K562 (cell line): ENCODE measurements around the gene MALAT1. TPM values are rescaled to one million over a fixed set of nuclear protein-coding genes. Genes with fewer than 3 reads are reported as not detected.

Source experiments
- EP400 ChIP-seq: fragments of 450-650 bp; IDR thresholded peaks from 2 replicates; pipeline ENCODE4 v1.6.1; 2017; ENCODE audit warnings: antibody characterized with exemption, mild to moderate bottlenecking, moderate library complexity
- ESRRB ChIP-seq: fragments of 250-450 bp; sonication (Bioruptor Pico); IDR thresholded peaks from 2 replicates; pipeline ENCODE4 v1.5.0; 2020; ENCODE audit warnings: mild to moderate bottlenecking, moderate library complexity, borderline replicate concordance
- HMG20B ChIP-seq: fragments of 250-450 bp; sonication (Bioruptor Pico); IDR thresholded peaks from 2 replicates; pipeline ENCODE4 v1.5.0; 2021; ENCODE audit warnings: mild to moderate bottlenecking
- MYBL2 ChIP-seq, 2 experiments: fragments of 450-650 bp in 1 of 2; sonication (generic) in 1 of 2; formaldehyde crosslinking in 1 of 2; IDR thresholded peaks; 2 replicates each; pipeline versions ENCODE4 v1.6.1 to v1.8.1; 2017 to 2022; ENCODE audit warnings: borderline replicate concordance in 1 of 2, inconsistent platforms in 1 of 2, low read depth in 1 of 2, mild to moderate bottlenecking in 1 of 2, missing genetic modification reagents in 1 of 2, moderate library complexity in 1 of 2
- NELFE ChIP-seq: IDR thresholded peaks from 2 replicates; pipeline ENCODE4 v1.6.1; 2011; ENCODE audit warnings: mild to moderate bottlenecking; ENCODE audit not compliant: insufficient read depth, insufficient read length
- PML ChIP-seq: IDR thresholded peaks from 2 replicates; pipeline ENCODE4 v1.6.1; 2012; ENCODE audit warnings: low read length, inconsistent platforms
- ZBTB7A ChIP-seq: IDR thresholded peaks from 2 replicates; pipeline ENCODE4 v1.6.1; 2011; ENCODE audit warnings: low read depth, mild to moderate bottlenecking, low read length, moderate library complexity, borderline replicate concordance; ENCODE audit not compliant: control insufficient read depth
- ZNF431 ChIP-seq: sonication (generic); formaldehyde crosslinking; IDR thresholded peaks from 2 replicates; pipeline ENCODE4 v1.8.0; 2022; ENCODE audit warnings: mild to moderate bottlenecking, missing genetic modification reagents
- polyA plus RNA-seq, 8 experiments: library from polyadenylated mRNA; depleted of rRNA in 4 of 8; stranded (reverse) in 5 of 8; unstranded in 3 of 8; fragments of >200 nt; fragmentation: Nextera tagmentation in 2 of 8; fragmentation: Illumina TruSeq in 1 of 8; extraction: Ambion mirVana in 2 of 8; extraction: Trizol in 1 of 8; gene quantifications; 2 replicates each; pipeline versions ENCODE4 v1.2.1 to v1.2.3, GENCODE V29; 2011 to 2014; ENCODE audit warnings: inconsistent platforms in 1 of 8, missing spikeins in 1 of 8
- total RNA-seq, 7 experiments: library from RNA; depleted of rRNA in 6 of 7; stranded (reverse); fragments of >200 nt in 6 of 7; fragmentation: Illumina TruSeq in 2 of 7; extraction: Trizol in 2 of 7; gene quantifications; 2 replicates each; pipeline versions ENCODE4 v1.2.1 to v1.2.3, GENCODE V29; 2011 to 2021; ENCODE audit warnings: low replicate concordance in 1 of 7
- TF ChIP-seq, protein P1 (sequence below), 2 experiments: fragments of 450-650 bp in 1 of 2; sonication (generic) in 1 of 2; formaldehyde crosslinking; conservative IDR thresholded peaks; 2 replicates each; pipeline versions ENCODE4 v1.4.0 to v1.8.1; 2020 to 2022; ENCODE audit warnings: mild to moderate bottlenecking in 1 of 2, missing genetic modification reagents in 1 of 2
- TF ChIP-seq, protein P2 (sequence below): IDR thresholded peaks from 2 replicates; pipeline ENCODE4 v1.6.1; 2014; ENCODE audit warnings: antibody characterized with exemption
- TF ChIP-seq, protein P3 (sequence below): fragments of 450-650 bp; formaldehyde crosslinking; conservative IDR thresholded peaks from 2 replicates; pipeline ENCODE4 v1.4.0; 2022; ENCODE audit warnings: mild to moderate bottlenecking, missing genetic modification characterization
- TF ChIP-seq, protein P4 (sequence below): fragments of 200-800 bp; sonication (Bioruptor generic); IDR thresholded peaks from 2 replicates; pipeline ENCODE4 v1.6.1; 2017; ENCODE audit warnings: missing genetic modification characterization, missing compliant biosample characterization
- TF ChIP-seq, protein P5 (sequence below): IDR thresholded peaks from 2 replicates; pipeline ENCODE4 v1.6.1; 2016; ENCODE audit warnings: missing genetic modification characterization, missing compliant biosample characterization
- TF ChIP-seq, protein P6 (sequence below): fragments of 150-350 bp; IDR thresholded peaks from 2 replicates; pipeline ENCODE4 v1.6.1; 2014; ENCODE audit warnings: low read depth, mild to moderate bottlenecking, low read length, borderline replicate concordance

MALAT1 gene
- total and polyA plus RNA-seq, 9 of the 15 experiments (the other 6 are each of a cell fraction or from before 2014, with no cell fraction given), result 363 to 8,715 (median 2,351) TPM

GRCh38 chr11:65504674-65505465 is 6.0 kb downstream of the MALAT1 start (continued):
- TF ChIP-seq, protein P1, sequence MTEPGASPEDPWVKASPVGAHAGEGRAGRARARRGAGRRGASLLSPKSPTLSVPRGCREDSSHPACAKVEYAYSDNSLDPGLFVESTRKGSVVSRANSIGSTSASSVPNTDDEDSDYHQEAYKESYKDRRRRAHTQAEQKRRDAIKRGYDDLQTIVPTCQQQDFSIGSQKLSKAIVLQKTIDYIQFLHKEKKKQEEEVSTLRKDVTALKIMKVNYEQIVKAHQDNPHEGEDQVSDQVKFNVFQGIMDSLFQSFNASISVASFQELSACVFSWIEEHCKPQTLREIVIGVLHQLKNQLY (CRISPR knock-in tag; conservative IDR thresholded peaks at IDR 0.05), result peak in 1 of 2 experiments; percentile 12; a peak in 1 of 4 replicates
- peak; percentile 75; the same call in 1 of the 2 replicates for TF ChIP-seq HMG20B
- TF ChIP-seq, protein P2, sequence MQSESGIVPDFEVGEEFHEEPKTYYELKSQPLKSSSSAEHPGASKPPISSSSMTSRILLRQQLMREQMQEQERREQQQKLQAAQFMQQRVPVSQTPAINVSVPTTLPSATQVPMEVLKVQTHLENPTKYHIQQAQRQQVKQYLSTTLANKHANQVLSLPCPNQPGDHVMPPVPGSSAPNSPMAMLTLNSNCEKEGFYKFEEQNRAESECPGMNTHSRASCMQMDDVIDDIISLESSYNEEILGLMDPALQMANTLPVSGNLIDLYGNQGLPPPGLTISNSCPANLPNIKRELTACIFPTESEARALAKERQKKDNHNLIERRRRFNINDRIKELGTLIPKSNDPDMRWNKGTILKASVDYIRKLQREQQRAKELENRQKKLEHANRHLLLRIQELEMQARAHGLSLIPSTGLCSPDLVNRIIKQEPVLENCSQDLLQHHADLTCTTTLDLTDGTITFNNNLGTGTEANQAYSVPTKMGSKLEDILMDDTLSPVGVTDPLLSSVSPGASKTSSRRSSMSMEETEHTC, result no peak
- no peak for TF ChIP-seq MYBL2 (IDR thresholded peaks at IDR 0.05; ENCODE audit: low read depth)
- no peak for TF ChIP-seq MYBL2 (CRISPR knock-in tag; IDR thresholded peaks at IDR 0.05; ENCODE audit: borderline replicate concordance)
- TF ChIP-seq, protein P3, sequence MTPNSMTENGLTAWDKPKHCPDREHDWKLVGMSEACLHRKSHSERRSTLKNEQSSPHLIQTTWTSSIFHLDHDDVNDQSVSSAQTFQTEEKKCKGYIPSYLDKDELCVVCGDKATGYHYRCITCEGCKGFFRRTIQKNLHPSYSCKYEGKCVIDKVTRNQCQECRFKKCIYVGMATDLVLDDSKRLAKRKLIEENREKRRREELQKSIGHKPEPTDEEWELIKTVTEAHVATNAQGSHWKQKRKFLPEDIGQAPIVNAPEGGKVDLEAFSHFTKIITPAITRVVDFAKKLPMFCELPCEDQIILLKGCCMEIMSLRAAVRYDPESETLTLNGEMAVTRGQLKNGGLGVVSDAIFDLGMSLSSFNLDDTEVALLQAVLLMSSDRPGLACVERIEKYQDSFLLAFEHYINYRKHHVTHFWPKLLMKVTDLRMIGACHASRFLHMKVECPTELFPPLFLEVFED (CRISPR knock-in tag), result peak; percentile 99
- TF ChIP-seq, protein P4, sequence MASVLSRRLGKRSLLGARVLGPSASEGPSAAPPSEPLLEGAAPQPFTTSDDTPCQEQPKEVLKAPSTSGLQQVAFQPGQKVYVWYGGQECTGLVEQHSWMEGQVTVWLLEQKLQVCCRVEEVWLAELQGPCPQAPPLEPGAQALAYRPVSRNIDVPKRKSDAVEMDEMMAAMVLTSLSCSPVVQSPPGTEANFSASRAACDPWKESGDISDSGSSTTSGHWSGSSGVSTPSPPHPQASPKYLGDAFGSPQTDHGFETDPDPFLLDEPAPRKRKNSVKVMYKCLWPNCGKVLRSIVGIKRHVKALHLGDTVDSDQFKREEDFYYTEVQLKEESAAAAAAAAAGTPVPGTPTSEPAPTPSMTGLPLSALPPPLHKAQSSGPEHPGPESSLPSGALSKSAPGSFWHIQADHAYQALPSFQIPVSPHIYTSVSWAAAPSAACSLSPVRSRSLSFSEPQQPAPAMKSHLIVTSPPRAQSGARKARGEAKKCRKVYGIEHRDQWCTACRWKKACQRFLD (CRISPR knock-in tag), result no peak
- TF ChIP-seq, protein P5, sequence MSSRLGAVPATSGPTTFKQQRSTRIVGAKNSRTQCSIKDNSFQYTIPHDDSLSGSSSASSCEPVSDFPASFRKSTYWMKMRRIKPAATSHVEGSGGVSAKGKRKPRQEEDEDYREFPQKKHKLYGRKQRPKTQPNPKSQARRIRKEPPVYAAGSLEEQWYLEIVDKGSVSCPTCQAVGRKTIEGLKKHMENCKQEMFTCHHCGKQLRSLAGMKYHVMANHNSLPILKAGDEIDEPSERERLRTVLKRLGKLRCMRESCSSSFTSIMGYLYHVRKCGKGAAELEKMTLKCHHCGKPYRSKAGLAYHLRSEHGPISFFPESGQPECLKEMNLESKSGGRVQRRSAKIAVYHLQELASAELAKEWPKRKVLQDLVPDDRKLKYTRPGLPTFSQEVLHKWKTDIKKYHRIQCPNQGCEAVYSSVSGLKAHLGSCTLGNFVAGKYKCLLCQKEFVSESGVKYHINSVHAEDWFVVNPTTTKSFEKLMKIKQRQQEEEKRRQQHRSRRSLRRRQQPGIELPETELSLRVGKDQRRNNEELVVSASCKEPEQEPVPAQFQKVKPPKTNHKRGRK, result no peak
- TF ChIP-seq, protein P6, sequence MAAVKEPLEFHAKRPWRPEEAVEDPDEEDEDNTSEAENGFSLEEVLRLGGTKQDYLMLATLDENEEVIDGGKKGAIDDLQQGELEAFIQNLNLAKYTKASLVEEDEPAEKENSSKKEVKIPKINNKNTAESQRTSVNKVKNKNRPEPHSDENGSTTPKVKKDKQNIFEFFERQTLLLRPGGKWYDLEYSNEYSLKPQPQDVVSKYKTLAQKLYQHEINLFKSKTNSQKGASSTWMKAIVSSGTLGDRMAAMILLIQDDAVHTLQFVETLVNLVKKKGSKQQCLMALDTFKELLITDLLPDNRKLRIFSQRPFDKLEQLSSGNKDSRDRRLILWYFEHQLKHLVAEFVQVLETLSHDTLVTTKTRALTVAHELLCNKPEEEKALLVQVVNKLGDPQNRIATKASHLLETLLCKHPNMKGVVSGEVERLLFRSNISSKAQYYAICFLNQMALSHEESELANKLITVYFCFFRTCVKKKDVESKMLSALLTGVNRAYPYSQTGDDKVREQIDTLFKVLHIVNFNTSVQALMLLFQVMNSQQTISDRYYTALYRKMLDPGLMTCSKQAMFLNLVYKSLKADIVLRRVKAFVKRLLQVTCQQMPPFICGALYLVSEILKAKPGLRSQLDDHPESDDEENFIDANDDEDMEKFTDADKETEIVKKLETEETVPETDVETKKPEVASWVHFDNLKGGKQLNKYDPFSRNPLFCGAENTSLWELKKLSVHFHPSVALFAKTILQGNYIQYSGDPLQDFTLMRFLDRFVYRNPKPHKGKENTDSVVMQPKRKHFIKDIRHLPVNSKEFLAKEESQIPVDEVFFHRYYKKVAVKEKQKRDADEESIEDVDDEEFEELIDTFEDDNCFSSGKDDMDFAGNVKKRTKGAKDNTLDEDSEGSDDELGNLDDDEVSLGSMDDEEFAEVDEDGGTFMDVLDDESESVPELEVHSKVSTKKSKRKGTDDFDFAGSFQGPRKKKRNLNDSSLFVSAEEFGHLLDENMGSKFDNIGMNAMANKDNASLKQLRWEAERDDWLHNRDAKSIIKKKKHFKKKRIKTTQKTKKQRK, result no peak
- TF ChIP-seq ZNF431 (CRISPR knock-in tag), result peak; percentile 41; the same call in 1 of the 2 replicates
- TF ChIP-seq NELFE, result no peak
- TF ChIP-seq EP400, result no peak; the same call in 1 of the 2 replicates
- TF ChIP-seq ESRRB, result peak; percentile 84; the same call in 1 of the 2 replicates
- TF ChIP-seq PML, result peak; percentile 13
- TF ChIP-seq ZBTB7A, result no peak
